Prostate gland (tissue), 2 donors: ENCODE results near the gene NRBF2. TPM values are rescaled to one million over a fixed set of nuclear protein-coding genes. Genes with fewer than 3 reads are reported as not detected.

ENCODE experiments used
- DNase-seq: peaks from one replicate; pipeline ENCODE4 v3.0.0-alpha.2; 2019; ENCODE audit warnings: low spot score
- H3K27ac ChIP-seq, 2 donors: fragments of 200-600 bp; sonication (generic); 2 replicates each; pipeline ENCODE4 v1.5.1; 2017 to 2019
- H3K27me3 ChIP-seq: fragments of 200-600 bp; sonication (generic); replicated peaks from 2 replicates; pipeline ENCODE4 v1.5.1; 2019; ENCODE audit not compliant: insufficient read depth
- H3K36me3 ChIP-seq, 2 donors: fragments of 200-600 bp; sonication (generic); 1 replicate in 1 of 2; 2 replicates in 1 of 2; pipeline versions ENCODE4 v1.5.1 to v1.8.1; 2017 to 2019
- H3K4me1 ChIP-seq: fragments of 200-600 bp; sonication (generic); replicated peaks from 2 replicates; pipeline ENCODE4 v1.5.1; 2019
- H3K4me3 ChIP-seq, 2 donors: fragments of 200-600 bp; sonication (generic); 2 replicates each; pipeline ENCODE4 v1.5.1; 2017 to 2019
- H3K9me3 ChIP-seq: fragments of 200-600 bp; sonication (generic); 2 replicates; pipeline ENCODE4 v1.5.1; 2017
- CTCF ChIP-seq, 4 experiments: fragments of 200-600 bp in 2 of 4; fragments of 450-650 bp in 2 of 4; sonication (generic) in 2 of 4; IDR thresholded peaks; 1 replicate in 3 of 4; 2 replicates in 1 of 4; pipeline ENCODE4 v1.5.1; 2016 to 2019; ENCODE audit warnings: antibody characterized with exemption in 4 of 4, mild to moderate bottlenecking in 2 of 4, moderate library complexity in 2 of 4
- POLR2A ChIP-seq: fragments of 450-650 bp; IDR thresholded peaks from one replicate; pipeline ENCODE4 v1.6.1; 2016; ENCODE audit warnings: antibody characterized with exemption, mild to moderate bottlenecking
- POLR2AphosphoS5 ChIP-seq: sonication (generic); formaldehyde crosslinking; IDR thresholded peaks from one replicate; pipeline ENCODE4 v1.6.1; 2017; ENCODE audit warnings: antibody characterized with exemption
- WGBS: methylation state at CpG from one replicate; pipeline ENCODE4 v1.1.5; 2018; 5-methylcytosine and 5-hydroxymethylcytosine counted together
- intact Hi-C: fragments of 100-400 bp; cut with DNase I; formaldehyde crosslinking; loops from one replicate; pipeline ENCODE4 v1.14.2; 2022
- total RNA-seq, 2 donors: library from RNA; depleted of rRNA; stranded (reverse); fragments of >200 nt; gene quantifications; one replicate each; pipeline ENCODE4 v1.1.0, GENCODE V29; 2016

NRBF2 gene
- total RNA-seq, 2 donors from 2014 or later = 15.7 to 20.6 TPM

GRCh38 chr10:63103971-63104409 is 29.1 kb upstream of the NRBF2 start:
- Histone ChIP-seq H3K4me3 (no peak overlapping the region), H3K9me3 (no peaks in the 10 kb centered on the region), H3K27ac (no peak overlapping the region), H3K36me3 (no peaks in the 10 kb centered on the region), H3K27me3 (no peaks in the 10 kb centered on the region), H3K4me1 (no peaks in the 10 kb centered on the region)
- intact Hi-C loops = no loop called here
- no peak for DNase-seq
- TF ChIP-seq CTCF (IDR thresholded peaks at IDR 0.05) (no peak), POLR2AphosphoS5 (no peak), POLR2A (no peak)
- 75% methylated on average over 7 of the region's 7 CpGs for WGBS

DNA sequence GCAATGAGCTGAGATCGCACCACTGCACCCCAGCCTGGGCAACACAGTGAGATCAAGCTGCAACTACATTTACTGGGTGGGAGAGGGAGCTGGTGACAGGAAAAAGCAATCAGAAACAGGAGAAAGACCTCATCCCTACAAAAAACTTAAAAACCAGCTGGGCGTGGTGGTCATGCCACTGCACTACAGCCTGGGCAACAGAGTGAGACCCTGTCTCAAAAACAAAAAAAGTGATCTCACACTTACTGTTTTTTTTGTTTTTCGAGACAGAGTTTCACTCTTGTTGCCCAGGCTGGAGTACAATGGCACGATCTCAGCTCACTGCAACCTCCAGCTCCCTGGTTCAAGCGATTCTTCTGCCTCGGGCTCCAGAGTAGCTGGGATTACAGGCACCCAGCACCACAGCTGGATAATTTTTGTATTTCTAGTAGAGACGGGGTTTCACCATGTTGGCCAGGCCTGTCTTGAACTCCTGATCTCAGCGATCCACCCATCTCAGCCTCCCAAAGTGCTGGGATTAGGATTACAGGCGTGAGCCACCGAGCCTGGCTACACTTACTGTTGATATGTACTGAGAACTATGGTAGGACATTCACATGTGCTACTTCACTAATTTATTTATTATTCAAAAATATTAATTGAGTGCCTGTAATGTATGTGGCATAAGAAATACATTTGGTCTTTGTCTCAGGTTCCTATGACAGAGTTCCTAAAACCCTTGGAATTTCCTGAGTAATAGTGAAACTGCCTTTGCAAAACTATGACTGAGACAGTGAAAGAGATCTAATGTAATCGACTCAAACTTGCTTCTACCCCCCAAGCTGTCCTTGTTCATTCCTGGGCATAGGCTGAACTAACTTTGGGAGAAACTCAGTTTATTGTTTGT is 27.7 kb upstream of the NRBF2 start:
- Histone ChIP-seq H3K27ac (no peak overlapping the region), H3K36me3 (no peaks in the 10 kb centered on the region), H3K4me3 (no peak overlapping the region), H3K27me3 (no peaks in the 10 kb centered on the region), H3K9me3 (no peaks in the 10 kb centered on the region), H3K4me1 (no peaks in the 10 kb centered on the region)
- intact Hi-C loops = no loop called here
- no peak for DNase-seq
- TF ChIP-seq POLR2AphosphoS5 = no peak
- no peak for TF ChIP-seq CTCF (IDR thresholded peaks at IDR 0.05)
- TF ChIP-seq POLR2A = no peak
- WGBS = 89% methylated on average over 11 of the region's 11 CpGs

DNA sequence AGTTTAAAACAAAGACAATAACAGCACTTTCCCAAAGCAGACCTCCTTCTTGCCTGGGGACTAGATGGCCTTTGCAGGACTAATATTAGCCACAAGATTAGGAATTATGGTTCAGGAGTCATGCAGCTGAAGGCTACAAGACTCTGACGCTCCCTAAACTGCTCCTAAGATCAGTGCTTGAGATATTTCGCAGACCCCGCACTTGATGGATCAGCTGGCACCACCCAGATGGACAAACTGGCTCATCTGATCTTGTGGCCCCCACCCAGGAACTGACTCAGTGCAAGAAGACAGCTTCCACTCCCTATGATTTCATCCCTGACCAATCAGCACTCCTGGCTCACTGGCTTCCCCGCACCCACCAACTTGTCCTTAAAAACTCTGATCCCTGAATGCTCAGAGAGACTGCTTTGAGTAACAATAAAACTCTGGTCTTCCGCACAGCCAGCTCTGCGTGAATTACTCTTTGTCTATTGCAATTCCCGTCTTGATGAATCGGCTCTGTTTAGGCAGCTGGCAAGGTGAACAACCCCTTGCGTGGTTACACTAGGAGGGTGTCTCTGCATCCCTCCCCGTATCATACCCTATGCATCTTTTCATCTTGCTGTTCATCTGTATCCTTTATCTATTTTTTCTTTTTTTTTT is 26.9 kb upstream of the NRBF2 start:
- Histone ChIP-seq H3K4me3 (no peak overlapping the region), H3K27me3 (no peaks in the 10 kb centered on the region), H3K9me3 (no peaks in the 10 kb centered on the region), H3K36me3 (no peaks in the 10 kb centered on the region), H3K27ac (no peak overlapping the region), H3K4me1 (no peaks in the 10 kb centered on the region)
- WGBS = 34% methylated on average over 10 of the region's 10 CpGs
- no peak for TF ChIP-seq POLR2AphosphoS5
- no peak for TF ChIP-seq POLR2A
- no peak for TF ChIP-seq CTCF (IDR thresholded peaks at IDR 0.05)
- no peak for DNase-seq
- intact Hi-C loops = no loop called here

- no peak overlapping the region for H3K4me3 ChIP-seq
- H3K27ac ChIP-seq = no peak overlapping the region
- TF ChIP-seq POLR2AphosphoS5 = no peak
- no peak for TF ChIP-seq CTCF (IDR thresholded peaks at IDR 0.05)
- TF ChIP-seq POLR2A = no peak
- no peaks in the 10 kb centered on the region for H3K4me1 ChIP-seq
- WGBS = 58% methylated on average over 3 of the region's 3 CpGs
- DNase-seq = no peak
- H3K9me3 ChIP-seq = no peaks in the 10 kb centered on the region
- H3K27me3 ChIP-seq = no peaks in the 10 kb centered on the region
- no peaks in the 10 kb centered on the region for H3K36me3 ChIP-seq
- intact Hi-C loops = no loop called here
Measured at GRCh38 chr10:63107943-63108437, 25.1 kb upstream of the NRBF2 start.
